Mesothelial cell of epicardium (in vitro differentiated cells): ENCODE data around the gene EXD3. TPM values are rescaled to one million over a fixed set of nuclear protein-coding genes. Genes with fewer than 3 reads are reported as not detected.

Source experiments
- DNase-seq, 2 experiments: peaks; one replicate each; pipeline ENCODE4 v3.0.0; 2021; ENCODE audit warnings: low spot score in 2 of 2; ENCODE audit not compliant: unreplicated experiment in 2 of 2
- H3K27ac Mint-ChIP-seq: 2 replicates; pipeline ENCODE4 v1.8.0; 2021; ENCODE audit warnings: mixed read lengths
- H3K27me3 Mint-ChIP-seq: 2 replicates; pipeline ENCODE4 v1.8.0; 2021; ENCODE audit warnings: low read depth, mixed read lengths
- H3K36me3 Mint-ChIP-seq: 2 replicates; pipeline ENCODE4 v1.8.0; 2021; ENCODE audit warnings: mixed read lengths
- H3K4me1 Mint-ChIP-seq: 2 replicates; pipeline ENCODE4 v1.8.0; 2021; ENCODE audit warnings: mixed read lengths
- H3K4me3 Mint-ChIP-seq: 2 replicates; pipeline ENCODE4 v1.8.0; 2021; ENCODE audit warnings: mild to moderate bottlenecking, moderate library complexity, mixed read lengths
- H3K9me3 Mint-ChIP-seq: 2 replicates; pipeline ENCODE4 v1.8.0; 2021; ENCODE audit warnings: mixed read lengths
- CTCF ChIP-seq: fragments of 200-600 bp; sonication (generic); IDR thresholded peaks from one replicate; pipeline ENCODE4 v1.5.0; 2021; ENCODE audit warnings: antibody characterized with exemption; ENCODE audit not compliant: unreplicated experiment
- total RNA-seq: library from RNA; stranded (reverse); gene quantifications from 3 replicates; pipeline ENCODE4 v1.2.1, GENCODE V29; 2021

The EXD3 gene
- total RNA-seq, 1 donor from 2014 or later: 38.2 TPM

DNA sequence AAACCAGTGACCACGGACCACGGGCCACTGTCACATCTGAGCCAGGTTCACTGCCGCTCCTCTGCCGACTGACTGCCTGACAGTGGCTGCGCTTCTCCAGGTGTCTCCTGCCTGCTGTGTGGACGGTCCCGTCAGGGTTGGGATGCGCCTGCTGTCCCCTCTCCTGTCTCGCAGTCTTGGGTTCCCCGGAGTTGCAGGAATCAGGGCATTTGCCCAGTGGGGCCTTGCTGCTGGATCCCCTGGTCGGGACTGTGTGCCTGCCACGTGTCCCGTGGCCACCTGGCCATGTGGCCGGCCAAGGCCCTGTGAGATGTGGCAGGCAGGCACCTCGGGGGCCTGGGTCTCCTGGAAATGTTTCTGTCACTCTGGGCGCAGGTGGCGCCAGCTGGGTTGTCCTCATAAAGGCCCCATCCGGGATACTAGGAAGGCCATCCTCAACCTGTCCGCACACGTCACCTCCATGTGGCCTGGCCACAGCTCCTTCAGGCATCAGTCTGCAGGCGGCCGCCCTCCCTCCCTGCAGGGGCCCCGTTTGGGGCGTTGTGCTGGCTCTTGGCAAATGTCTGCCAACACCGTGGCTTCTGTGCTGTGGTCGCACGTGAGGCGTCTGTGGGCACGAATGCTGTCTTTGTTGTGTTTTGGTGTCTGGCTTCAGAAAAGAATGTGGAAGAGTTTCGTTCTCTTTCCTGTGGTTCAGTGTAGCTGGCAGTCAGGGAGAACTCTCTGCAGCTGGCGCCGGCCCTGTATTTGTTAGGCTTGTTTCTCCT is 151.8 kb downstream of the EXD3 start:
- Mint-ChIP-seq H3K27ac (peak overlapping the region; percentile 39), H3K4me3 (no peak overlapping the region), H3K9me3 (no peaks in the 10 kb centered on the region), H3K27me3 (no peaks in the 10 kb centered on the region), H3K4me1 (peaks cover 13% of the 10 kb centered on the region), H3K36me3 (peaks cover 12% of the 10 kb centered on the region)
- no peak for DNase-seq
- no peak for TF ChIP-seq CTCF

- no peaks in the 10 kb centered on the region for H3K27me3 Mint-ChIP-seq
- no peaks in the 10 kb centered on the region for H3K9me3 Mint-ChIP-seq
- peaks cover under 1% of the 10 kb centered on the region for H3K4me1 Mint-ChIP-seq
- no peak overlapping the region for H3K4me3 Mint-ChIP-seq
- DNase-seq: no peak
- no peak overlapping the region for H3K27ac Mint-ChIP-seq
- H3K36me3 Mint-ChIP-seq: peaks cover 14% of the 10 kb centered on the region
- TF ChIP-seq CTCF: no peak
Observed at GRCh38 chr9:137269231-137269772, 153.7 kb downstream of the EXD3 start.

DNA sequence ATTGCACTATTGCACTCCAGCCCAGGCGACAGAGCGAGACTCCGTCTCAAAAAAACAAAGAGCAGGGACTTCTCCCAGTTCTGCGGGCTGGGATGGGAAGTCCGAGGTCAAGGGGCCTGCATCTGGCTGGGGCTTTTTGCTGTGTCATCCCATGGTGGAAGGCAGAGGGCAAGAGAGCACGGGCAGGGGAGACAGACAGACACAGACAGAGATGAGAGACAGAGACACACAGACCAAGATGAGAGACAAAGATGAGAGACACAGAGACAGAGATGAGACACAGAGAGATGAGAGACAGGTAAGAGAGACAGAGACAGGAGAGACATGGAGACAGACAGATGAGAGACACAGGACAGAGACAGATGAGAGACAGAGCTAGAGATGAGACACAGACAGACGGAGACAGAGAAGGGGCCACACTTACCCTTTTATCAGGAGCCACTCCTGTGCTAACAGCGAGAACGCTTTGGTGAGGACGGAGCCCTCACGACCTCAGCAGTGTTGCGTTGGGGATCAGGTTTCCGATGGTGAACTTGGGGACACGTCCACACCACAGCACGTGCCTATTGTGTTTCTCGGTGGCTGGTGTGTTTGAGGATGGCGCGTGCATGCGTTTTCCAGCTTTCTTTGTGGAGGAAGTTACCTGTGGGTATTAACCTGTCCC is 154.3 kb downstream of the EXD3 start:
- Mint-ChIP-seq H3K27ac (no peak overlapping the region), H3K27me3 (no peaks in the 10 kb centered on the region), H3K36me3 (peaks cover 14% of the 10 kb centered on the region), H3K4me1 (no peaks in the 10 kb centered on the region), H3K9me3 (no peaks in the 10 kb centered on the region), H3K4me3 (no peak overlapping the region)
- TF ChIP-seq CTCF: no peak
- DNase-seq: no peak

GRCh38 chr9:137267933-137268355 is 155.0 kb downstream of the EXD3 start:
- H3K4me3 Mint-ChIP-seq: no peak overlapping the region
- peaks cover 14% of the 10 kb centered on the region for H3K36me3 Mint-ChIP-seq
- no peaks in the 10 kb centered on the region for H3K9me3 Mint-ChIP-seq
- H3K27me3 Mint-ChIP-seq: no peaks in the 10 kb centered on the region
- TF ChIP-seq CTCF: no peak
- H3K27ac Mint-ChIP-seq: no peak overlapping the region
- no peak for DNase-seq
- H3K4me1 Mint-ChIP-seq: no peaks in the 10 kb centered on the region

- no peak overlapping the region for H3K27ac Mint-ChIP-seq
- no peaks in the 10 kb centered on the region for H3K9me3 Mint-ChIP-seq
- H3K27me3 Mint-ChIP-seq: no peaks in the 10 kb centered on the region
- DNase-seq: no peak
- no peaks in the 10 kb centered on the region for H3K4me1 Mint-ChIP-seq
- peaks cover 15% of the 10 kb centered on the region for H3K36me3 Mint-ChIP-seq
- no peak for TF ChIP-seq CTCF
- no peak overlapping the region for H3K4me3 Mint-ChIP-seq
Observed at GRCh38 chr9:137266585-137267453, 156.1 kb downstream of the EXD3 start.
